ENCODE data around the gene PMPCB.
A peak's percentile ranks its signal among the peaks of the same experiment; 100 is the strongest.

The PMPCB gene

DNA sequence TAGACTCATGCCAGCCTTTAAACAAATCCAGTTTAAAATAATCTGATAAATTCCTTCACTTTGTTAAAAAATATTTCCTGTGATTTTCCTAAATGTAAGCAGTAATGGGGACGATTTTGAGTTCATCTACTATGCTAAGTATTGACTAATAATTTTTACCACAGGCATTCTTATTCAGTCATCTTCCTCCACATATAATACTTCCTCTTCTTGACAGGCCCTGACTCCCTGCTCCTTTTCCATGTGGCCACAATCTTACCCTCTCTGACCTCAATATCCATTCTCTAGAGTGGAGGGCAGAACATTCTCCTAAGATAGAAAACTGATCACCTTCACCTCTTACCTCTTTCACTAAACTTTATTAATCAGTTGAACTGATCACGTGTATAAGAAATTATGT lies 39.5 kb downstream of the PMPCB start:
- DNase-seq = no peak

DNA sequence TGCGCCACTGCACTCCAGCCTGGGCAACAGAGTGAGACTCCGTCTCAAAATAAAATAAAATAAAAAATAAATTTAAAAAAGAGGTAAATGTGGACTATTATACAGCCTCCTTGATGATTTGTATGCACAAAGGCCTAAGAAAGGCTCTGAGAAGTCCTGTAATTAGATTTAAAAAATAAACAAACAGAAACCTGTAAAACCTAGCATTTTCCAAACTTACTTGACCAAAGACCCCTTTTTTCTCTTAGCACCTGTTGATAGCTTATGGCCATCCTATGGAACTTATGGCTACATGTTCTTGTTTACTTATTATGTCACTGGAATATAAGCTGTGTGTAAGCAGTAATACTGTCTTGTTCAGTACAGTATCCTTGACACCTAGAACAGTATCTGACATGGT lies 41.6 kb downstream of the PMPCB start:
- DNase-seq = no peak

DNA sequence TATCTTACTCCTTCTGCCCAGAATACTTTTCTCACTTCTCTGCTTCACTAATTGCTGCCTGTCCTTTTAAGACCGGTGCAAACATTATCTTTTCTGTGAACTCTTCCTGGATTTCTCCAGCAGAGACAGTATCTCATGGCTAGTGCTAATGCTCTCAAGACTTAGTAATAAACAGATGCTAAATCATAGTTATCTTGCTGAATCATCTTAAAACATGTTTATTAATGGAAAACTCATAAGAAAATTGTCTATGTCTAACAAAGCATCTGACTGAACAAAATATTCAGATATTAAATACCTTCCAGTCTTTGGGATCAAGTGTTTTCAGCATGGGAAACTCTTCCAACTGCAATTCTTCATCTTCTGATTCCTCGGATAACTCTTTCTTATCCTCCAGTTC lies 44.2 kb downstream of the PMPCB start:
- DNase-seq = no peak

DNA sequence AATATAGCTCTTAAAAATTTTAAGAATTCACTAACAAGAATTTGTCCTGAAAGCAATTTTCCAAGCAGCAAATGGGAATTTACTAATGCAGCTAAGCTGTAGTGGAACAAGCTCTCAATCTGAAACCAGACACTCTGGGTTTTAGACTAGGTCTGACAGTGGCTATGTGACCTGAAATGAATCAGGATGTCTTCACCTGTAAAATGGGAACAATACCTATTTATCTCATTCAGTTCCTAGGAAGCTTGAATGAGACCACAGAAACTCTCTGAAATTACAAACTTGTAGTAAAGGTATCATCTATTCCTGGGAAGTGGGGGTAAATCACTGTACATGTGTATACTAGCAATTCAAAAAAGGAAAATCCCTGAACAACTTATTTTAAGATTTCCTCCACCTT lies 46.1 kb downstream of the PMPCB start:
- no peak for DNase-seq

DNA sequence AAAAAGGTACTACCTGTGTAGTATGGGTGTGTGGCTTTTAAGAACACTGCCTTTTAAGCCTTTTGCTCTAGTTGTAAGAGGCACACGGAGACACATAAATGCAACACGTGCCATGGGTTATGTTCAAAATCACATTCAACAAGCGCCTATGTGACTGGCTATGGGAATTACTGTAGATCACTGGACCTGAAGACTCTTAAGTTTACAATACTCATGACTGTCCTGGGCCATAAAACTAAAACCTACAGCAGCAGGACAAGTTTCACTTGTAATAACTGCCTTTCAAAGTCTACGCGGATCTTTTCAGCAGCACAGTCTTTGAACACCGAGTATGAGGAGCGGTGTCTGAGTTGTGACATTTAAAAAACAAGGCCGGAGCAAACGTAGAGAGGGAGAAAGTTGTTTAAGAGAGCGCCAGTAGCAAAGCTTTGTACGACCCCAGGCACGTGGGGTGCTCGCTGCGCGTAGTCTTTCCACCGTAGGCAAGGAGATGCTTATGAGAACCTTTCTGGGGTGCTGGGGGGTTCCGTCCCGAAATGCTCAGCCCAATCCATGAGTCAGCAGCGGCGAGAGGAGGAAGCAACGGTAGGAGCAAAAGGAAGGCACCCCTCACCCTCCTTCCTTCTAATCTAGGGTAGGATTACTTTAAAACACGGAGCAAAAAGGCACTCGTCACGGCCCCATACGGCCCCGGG lies 46.7 kb downstream of the PMPCB start:
- peak in 4 of 5 donors; percentile 8 to 39 (median 18) for DNase-seq

DNA sequence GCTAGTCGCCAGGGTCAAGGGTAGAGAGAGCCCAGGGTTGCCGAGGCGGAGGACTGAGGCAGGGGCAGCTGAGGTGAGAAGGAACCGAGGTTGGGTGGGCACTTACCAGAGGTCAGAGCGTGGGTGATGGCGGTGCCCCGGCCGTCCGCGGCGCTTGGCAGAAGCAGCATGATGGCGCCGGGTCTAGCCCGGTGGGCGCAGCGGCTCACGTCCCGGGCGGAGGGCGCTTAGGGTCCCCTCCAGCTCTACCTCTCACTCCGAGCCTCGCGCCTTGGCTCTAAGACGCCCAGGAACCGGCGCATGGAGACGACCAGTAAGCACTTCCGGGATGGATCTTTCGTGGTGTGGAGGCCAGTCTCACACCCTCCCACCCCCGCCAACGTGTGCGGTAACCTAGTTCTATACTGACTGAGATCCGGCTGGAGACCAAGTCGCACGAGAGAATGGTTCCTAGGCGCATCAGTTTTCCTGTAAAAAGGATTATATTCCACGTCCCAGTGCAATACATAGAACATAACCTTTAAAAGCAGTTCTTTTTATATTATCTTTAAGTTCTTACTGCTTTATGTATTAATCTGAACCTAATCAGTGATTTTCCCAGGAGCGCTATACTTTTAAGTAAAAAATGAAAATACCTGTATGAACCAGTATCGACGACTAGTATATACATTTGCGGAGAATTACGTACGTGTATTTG lies 47.4 kb downstream of the PMPCB start, which contains the start of gene DNAJC2:
Gene DNAJC2 (minus strand): TSS at position 315 of the 697 bp plus-strand sequence. CDS start 145 bp downstream, at position 170.
- DNase-seq = peak; percentile 73 to 90 (median 82)

DNA sequence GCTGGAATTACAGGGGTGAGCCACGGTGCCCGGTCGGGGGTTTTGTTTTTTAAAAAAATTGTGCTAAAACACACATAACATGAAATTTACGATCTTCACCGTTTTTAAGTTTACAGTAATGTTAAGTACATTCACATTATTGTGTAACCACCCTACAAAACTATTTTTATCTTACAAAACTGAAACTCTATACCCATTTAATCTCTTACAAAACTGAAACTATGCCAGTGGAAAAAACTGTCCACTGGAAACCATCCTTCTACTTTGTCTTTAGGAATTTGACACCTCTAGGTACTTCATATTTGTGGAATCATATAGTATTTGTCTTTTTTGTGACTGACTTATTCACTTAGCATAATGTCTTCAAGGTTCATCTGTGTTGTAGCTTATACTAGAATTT lies 49.2 kb downstream of the PMPCB start:
- no peak for DNase-seq

DNA sequence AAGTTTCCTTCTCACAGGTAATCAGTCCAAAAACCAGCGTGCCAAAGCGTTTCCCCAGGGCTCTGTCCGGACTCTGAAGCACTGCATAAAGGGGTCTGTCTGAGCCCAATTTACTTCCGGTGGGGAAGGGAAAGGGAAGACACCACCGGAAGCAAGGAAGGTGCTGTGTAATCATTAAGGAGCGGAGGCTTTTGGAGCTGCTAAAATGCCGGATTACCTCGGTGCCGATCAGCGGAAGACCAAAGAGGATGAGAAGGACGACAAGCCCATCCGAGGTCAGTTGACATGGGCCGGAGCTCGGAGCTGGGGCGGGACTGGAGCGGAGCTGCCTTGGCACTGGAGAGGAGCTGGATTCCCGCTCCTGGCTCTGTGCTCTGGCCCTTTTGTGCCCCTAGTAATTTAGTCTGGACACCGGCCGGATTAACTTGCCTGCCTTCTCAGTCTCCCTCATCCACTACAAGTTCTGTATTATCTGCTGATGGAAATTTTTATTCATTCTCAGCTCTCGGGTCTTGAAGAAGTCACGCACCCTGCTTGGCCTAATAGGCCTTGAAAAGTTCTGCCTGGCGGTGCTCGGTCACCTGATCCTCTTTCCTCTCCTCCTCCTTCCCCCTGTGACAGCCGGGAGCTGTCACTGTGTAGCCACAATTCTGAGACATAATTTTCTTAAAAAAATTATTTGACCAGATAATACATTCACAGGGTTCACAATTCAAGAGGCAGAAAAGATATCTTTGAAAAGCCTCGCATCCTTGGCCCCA lies 50.5 kb downstream of the PMPCB start, which contains the start of gene PSMC2:
Gene PSMC2 (plus strand): TSS at position 137 of the 761 bp plus-strand sequence. CDS start 69 bp downstream, at position 206.
- DNase-seq = peak; percentile 59 to 90 (median 71)

DNA sequence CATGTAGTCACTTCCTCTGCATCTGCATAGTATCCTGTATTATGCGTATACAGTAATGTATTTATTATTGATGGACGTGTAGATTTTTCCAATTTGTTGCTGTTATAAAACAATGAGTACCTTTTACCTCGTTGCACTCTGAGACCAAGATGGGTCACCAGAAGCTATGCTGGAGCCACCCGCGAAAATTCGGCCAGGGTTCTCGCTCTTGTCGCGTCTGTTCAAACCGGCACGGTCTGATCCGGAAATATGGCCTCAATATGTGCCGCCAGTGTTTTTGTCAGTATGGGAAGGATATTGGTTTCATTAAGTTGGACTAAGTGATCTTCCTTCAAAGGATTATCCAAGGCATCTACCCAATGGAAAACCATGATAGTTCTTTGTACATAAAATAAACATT lies 51.2 kb downstream of the PMPCB start:
- no peak for DNase-seq

DNA sequence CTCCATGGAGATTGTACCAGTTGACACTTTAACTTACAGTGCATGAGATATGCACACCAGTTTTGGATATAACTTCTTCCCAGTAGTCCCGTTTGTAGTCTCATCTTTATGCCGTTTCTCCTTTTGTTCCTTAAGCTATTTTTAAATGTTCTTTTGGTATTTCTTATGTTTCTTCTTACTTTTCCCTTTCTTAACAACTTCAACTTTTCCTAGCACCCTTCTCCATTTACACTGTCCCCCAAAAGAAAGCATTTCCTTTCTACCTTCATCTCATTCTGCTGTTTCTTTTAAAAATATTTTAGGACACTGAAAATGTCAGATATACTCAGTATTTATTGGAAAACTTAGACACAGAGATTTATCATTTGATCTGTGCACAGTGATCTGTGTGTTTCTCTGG lies 51.7 kb downstream of the PMPCB start:
- DNase-seq = no peak

DNA sequence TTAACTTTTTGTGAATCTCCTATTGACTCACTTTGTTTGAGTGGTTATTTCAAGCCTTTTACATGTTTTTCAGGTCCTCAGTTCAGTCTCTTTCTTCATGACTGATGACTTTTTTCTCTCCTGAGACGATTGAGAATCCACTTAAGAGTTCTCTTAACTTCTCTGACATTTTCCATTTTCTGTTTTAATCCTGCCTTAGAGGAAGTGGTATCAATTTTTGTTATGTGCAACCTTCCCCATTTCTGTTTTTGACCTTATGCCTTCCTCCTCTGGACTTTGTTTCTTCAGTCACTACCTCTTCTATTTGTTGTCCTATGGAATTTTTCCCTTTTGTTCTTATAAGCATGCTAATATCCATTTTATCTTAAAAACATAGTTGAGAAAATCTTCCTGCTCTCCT lies 52.6 kb downstream of the PMPCB start:
- DNase-seq = no peak
